Kidney epithelial cell (primary cell): Measurements from ENCODE around the gene HECA. TPM values are rescaled to one million over a fixed set of nuclear protein-coding genes. Genes with fewer than 3 reads are reported as not detected.
"Not testable (repeated sequence)": the region's sequence is repeated elsewhere in the genome, so short reads cannot be mapped to it uniquely, and the experiment has no call there.

ENCODE experiments used
- DNase-seq: peaks from one replicate; pipeline ENCODE4 v3.0.0-alpha.2; 2010; ENCODE audit warnings: low read depth
- H3K27me3 ChIP-seq: 2 replicates; pipeline ENCODE4 v1.6.0; 2011; ENCODE audit warnings: low read length; ENCODE audit not compliant: control insufficient read depth, insufficient read depth
- H3K36me3 ChIP-seq: 2 replicates; pipeline ENCODE4 v1.5.1; 2011; ENCODE audit warnings: low read length; ENCODE audit not compliant: control insufficient read depth, insufficient read depth
- H3K4me3 ChIP-seq: 2 replicates; pipeline ENCODE4 v1.5.1; 2011; ENCODE audit warnings: low read depth, mild to moderate bottlenecking, control low read depth, low read length
- CTCF ChIP-seq: IDR thresholded peaks from 2 replicates; pipeline ENCODE4 v1.5.1; 2011; ENCODE audit warnings: mild to moderate bottlenecking, moderate library complexity, low read length, control low read depth, inconsistent platforms; ENCODE audit not compliant: insufficient read depth, poor library complexity, severe bottlenecking
- total RNA-seq: library from RNA; depleted of rRNA; stranded (reverse); fragments of >200 nt; gene quantifications from 2 replicates; pipeline ENCODE4 v1.2.3, GENCODE V29; 2015

Gene HECA
- total RNA-seq, 1 donor from 2014 or later: 18.7 TPM

DNA sequence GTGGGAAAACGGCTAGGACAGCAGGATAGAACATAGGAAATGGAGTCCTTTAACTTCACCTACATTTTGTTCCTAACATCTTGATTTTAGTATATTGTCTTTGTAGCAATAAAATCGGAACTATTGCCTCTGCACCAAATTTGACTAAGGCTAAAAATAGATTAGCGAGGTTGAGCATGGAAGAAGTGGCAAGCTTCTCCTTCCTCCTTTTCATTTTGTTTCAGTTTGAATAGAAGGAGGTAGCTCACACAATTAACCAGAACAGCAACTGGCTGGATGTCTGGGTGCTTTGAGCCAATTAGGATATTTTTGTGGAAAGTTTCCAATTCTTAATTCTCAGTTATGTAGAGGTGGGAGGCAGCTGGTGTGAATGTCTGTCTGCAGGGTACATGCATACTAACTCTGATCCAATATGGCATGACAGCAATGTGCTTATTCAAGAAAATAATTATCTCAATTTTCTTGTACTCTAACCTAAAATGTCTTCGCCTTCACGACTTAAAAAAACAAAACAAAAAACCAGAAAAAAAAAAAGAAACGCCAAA is 3.1 kb upstream of the HECA start:
- Histone ChIP-seq H3K4me3 (no peak overlapping the region), H3K36me3 (no peaks in the 10 kb centered on the region), H3K27me3 (no peaks in the 10 kb centered on the region)
- TF ChIP-seq CTCF: no peak
- DNase-seq: no peak

- TF ChIP-seq CTCF: no peak
- Histone ChIP-seq H3K36me3 (no peaks in the 10 kb centered on the region), H3K27me3 (no peaks in the 10 kb centered on the region), H3K4me3 (no peak overlapping the region)
- DNase-seq: no peak
Observed at GRCh38 chr6:139133262-139134063, 1.4 kb upstream of the HECA start.

- Histone ChIP-seq H3K36me3 (no peaks in the 10 kb centered on the region), H3K27me3 (no peaks in the 10 kb centered on the region), H3K4me3 (no peak overlapping the region)
- no peak for DNase-seq
- TF ChIP-seq CTCF: no peak
Observed at GRCh38 chr6:139134064-139134395, 850 bp upstream of the HECA start.

- H3K36me3 ChIP-seq: no peaks in the 10 kb centered on the region
- peak overlapping the region; percentile 67 for H3K4me3 ChIP-seq
- H3K27me3 ChIP-seq: no peaks in the 10 kb centered on the region
- no peak for TF ChIP-seq CTCF
- DNase-seq: no peak
Observed at GRCh38 chr6:139135578-139136545, 982 bp downstream of the HECA start.

GRCh38 chr6:139137706-139138105 is 2.8 kb downstream of the HECA start:
- Histone ChIP-seq H3K36me3 (no peaks in the 10 kb centered on the region), H3K4me3 (no peak overlapping the region), H3K27me3 (no peaks in the 10 kb centered on the region)
- no peak for DNase-seq
- no peak for TF ChIP-seq CTCF

- not testable (repeated sequence) for H3K4me3 ChIP-seq, H3K36me3 ChIP-seq, H3K27me3 ChIP-seq, DNase-seq
Observed at GRCh38 chr6:139140854-139141253, 6.0 kb downstream of the HECA start.
